H1 (cell line): Measurements from ENCODE around the gene USH2A. TPM values are rescaled to one million over a fixed set of nuclear protein-coding genes. Genes with fewer than 3 reads are reported as not detected.

ENCODE experiments used
- CTCF ChIA-PET: fragments of 300-600 bp; sonication (Branson Sonifier 250); formaldehyde crosslinking; loops from one replicate; lab custom pipeline; 2021; ENCODE audit not compliant: partially characterized antibody; lab: Charles Lee
- POLR2A ChIA-PET: fragments of 300-600 bp; sonication (Branson Sonifier 250); formaldehyde crosslinking; loops from one replicate; lab custom pipeline; 2021; ENCODE audit warnings: inconsistent platforms; ENCODE audit not compliant: partially characterized antibody; lab: Charles Lee
- DNase-seq, 2 experiments: peaks; one replicate each; pipeline versions ENCODE4 v3.0.0 to v3.0.0-alpha.2; 2010 to 2022; ENCODE audit warnings: low spot score in 2 of 2, low read depth in 1 of 2, mixed read lengths in 1 of 2
- FAIRE-seq: peaks from 2 replicates; lab custom pipeline; 2011; peaks lifted over from hg19 to GRCh38; lab: Jason Lieb, UNC
- H2AFZ ChIP-seq: 2 replicates; pipeline ENCODE4 v1.8.1; 2012; ENCODE audit warnings: low read length, inconsistent platforms
- H2AK5ac ChIP-seq: 2 replicates; pipeline ENCODE4 v1.6.1; 2013; ENCODE audit warnings: low read depth, low read length
- H2BK120ac ChIP-seq: replicated peaks from 2 replicates; pipeline ENCODE3; 2013; ENCODE audit warnings: low read depth, low read length, inconsistent platforms
- H2BK12ac ChIP-seq: 2 replicates; pipeline ENCODE4 v1.6.1; 2013; ENCODE audit warnings: low read depth, low read length
- H2BK15ac ChIP-seq: 2 replicates; pipeline ENCODE4 v1.6.1; 2013; ENCODE audit warnings: low read length
- H2BK20ac ChIP-seq: 2 replicates; pipeline ENCODE4 v1.6.1; 2013; ENCODE audit warnings: low read length
- H2BK5ac ChIP-seq: 2 replicates; pipeline ENCODE4 v1.6.1; 2013; ENCODE audit warnings: low read depth, low read length
- H3K14ac ChIP-seq: 2 replicates; pipeline ENCODE4 v1.6.1; 2013; ENCODE audit warnings: inconsistent platforms; ENCODE audit not compliant: insufficient read length
- H3K18ac ChIP-seq: 2 replicates; pipeline ENCODE4 v1.6.1; 2013; ENCODE audit warnings: low read length; ENCODE audit errors: extremely low read depth
- H3K23ac ChIP-seq: 2 replicates; pipeline ENCODE4 v1.6.1; 2013; ENCODE audit warnings: inconsistent platforms; ENCODE audit not compliant: insufficient read length
- H3K23me2 ChIP-seq: 2 replicates; pipeline ENCODE4 v1.6.1; 2013; ENCODE audit warnings: low read depth, low read length
- H3K27ac ChIP-seq: 2 replicates; pipeline ENCODE4 v1.6.1; 2011; ENCODE audit warnings: low read depth, low read length, inconsistent platforms
- H3K27me3 ChIP-seq, 4 experiments: replicated peaks in 1 of 4; 1 replicate in 1 of 4; 2 replicates in 3 of 4; pipeline versions ENCODE4 v1.6.1 to v1.8.1; 2011 to 2013; ENCODE audit warnings: low read length in 3 of 4, mild to moderate bottlenecking in 3 of 4, inconsistent platforms in 2 of 4, mixed read lengths in 2 of 4, moderate library complexity in 1 of 4; ENCODE audit not compliant: control insufficient read depth in 3 of 4, insufficient read depth in 3 of 4; ENCODE audit errors: extremely low read depth in 1 of 4
- H3K36me3 ChIP-seq, 4 experiments: 2 replicates each; pipeline versions ENCODE4 v1.6.1 to v1.8.1; 2011 to 2013; ENCODE audit warnings: mild to moderate bottlenecking in 4 of 4, low read length in 3 of 4, moderate library complexity in 2 of 4, control low read depth in 1 of 4, inconsistent platforms in 1 of 4; ENCODE audit not compliant: insufficient read depth in 4 of 4, control insufficient read depth in 2 of 4
- H3K4ac ChIP-seq: replicated peaks from 2 replicates; pipeline ENCODE3; 2013; ENCODE audit warnings: low read length, low read depth, mixed read lengths, inconsistent platforms; ENCODE audit not compliant: insufficient read length
- H3K4me1 ChIP-seq, 4 experiments: replicated peaks in 1 of 4; 1 replicate in 1 of 4; 2 replicates in 3 of 4; pipeline versions ENCODE4 v1.6.1 to v1.8.1; 2011 to 2013; ENCODE audit warnings: low read length in 3 of 4, inconsistent platforms in 2 of 4, mixed read lengths in 1 of 4; ENCODE audit not compliant: insufficient read depth in 4 of 4, control insufficient read depth in 3 of 4
- H3K4me2 ChIP-seq, 2 experiments: 2 replicates each; pipeline versions ENCODE4 v1.6.1 to v1.8.1; 2011 to 2013; ENCODE audit warnings: low read depth in 2 of 2, low read length in 2 of 2, control low read depth in 1 of 2, inconsistent platforms in 1 of 2, mild to moderate bottlenecking in 1 of 2; ENCODE audit not compliant: insufficient read depth in 1 of 2
- H3K4me3 ChIP-seq, 4 experiments: fragments of 200-600, 300-600 bp in 1 of 4; sonication (generic), shearing (Covaris generic), sonication (Bioruptor Twin) in 1 of 4; 2 replicates each; pipeline versions ENCODE4 v1.5.1 to v1.8.1; 2011 to 2016; ENCODE audit warnings: low read length in 4 of 4, low read depth in 3 of 4, control low read depth in 2 of 4, inconsistent platforms in 2 of 4, mild to moderate bottlenecking in 2 of 4, mixed read lengths in 1 of 4, moderate library complexity in 1 of 4; ENCODE audit not compliant: insufficient read depth in 2 of 4; ENCODE audit errors: extremely low read depth in 1 of 4
- H3K56ac ChIP-seq: replicated peaks from 2 replicates; pipeline ENCODE3; 2013; ENCODE audit warnings: low read depth, mild to moderate bottlenecking, mixed read lengths, low read length, inconsistent platforms; ENCODE audit not compliant: insufficient read length
- H3K79me1 ChIP-seq: 2 replicates; pipeline ENCODE4 v1.6.1; 2013; ENCODE audit warnings: low read depth, low read length, control low read depth
- H3K79me2 ChIP-seq, 2 experiments: 2 replicates each; pipeline versions ENCODE4 v1.6.1 to v1.8.1; 2012 to 2013; ENCODE audit warnings: low read length in 2 of 2, mild to moderate bottlenecking in 2 of 2, inconsistent platforms in 1 of 2; ENCODE audit not compliant: insufficient read depth in 2 of 2, control insufficient read depth in 1 of 2
- H3K9ac ChIP-seq, 4 experiments: replicated peaks in 1 of 4; 1 replicate in 1 of 4; 2 replicates in 3 of 4; pipeline versions ENCODE4 v1.6.1 to v1.8.1; 2011 to 2013; ENCODE audit warnings: low read depth in 3 of 4, low read length in 3 of 4, control low read depth in 2 of 4, mild to moderate bottlenecking in 2 of 4, moderate library complexity in 2 of 4, inconsistent platforms in 1 of 4; ENCODE audit errors: extremely low read depth in 1 of 4
- H3K9me3 ChIP-seq, 2 experiments: 2 replicates each; pipeline versions ENCODE4 v1.6.1 to v1.8.1; 2012 to 2013; ENCODE audit warnings: mild to moderate bottlenecking in 2 of 2, moderate library complexity in 2 of 2, control low read depth in 1 of 2, inconsistent platforms in 1 of 2, low read depth in 1 of 2, low read length in 1 of 2, mixed read lengths in 1 of 2; ENCODE audit not compliant: insufficient read depth in 2 of 2
- H4K20me1 ChIP-seq, 2 experiments: replicated peaks in 1 of 2; 2 replicates each; pipeline versions ENCODE3 to v1.8.1; 2011 to 2013; ENCODE audit warnings: inconsistent platforms in 2 of 2, low read length in 2 of 2, mild to moderate bottlenecking in 1 of 2; ENCODE audit not compliant: insufficient read depth in 2 of 2, control insufficient read depth in 1 of 2
- H4K5ac ChIP-seq: 2 replicates; pipeline ENCODE4 v1.6.1; 2013; ENCODE audit warnings: low read length, low read depth, mixed read lengths, inconsistent platforms; ENCODE audit not compliant: insufficient read length
- H4K8ac ChIP-seq: 2 replicates; pipeline ENCODE4 v1.8.0; 2013; ENCODE audit warnings: mild to moderate bottlenecking, moderate library complexity, low read length, inconsistent platforms; ENCODE audit not compliant: insufficient read depth; ENCODE audit errors: extremely low read depth
- H4K91ac ChIP-seq: replicated peaks from 2 replicates; pipeline ENCODE3; 2013; ENCODE audit warnings: low read length, mixed read lengths, inconsistent platforms; ENCODE audit not compliant: insufficient read length
- CTCF ChIP-seq, 3 experiments: IDR thresholded peaks; 1 replicate in 2 of 3; 2 replicates in 1 of 3; pipeline versions ENCODE4 v1.5.1 to v1.6.1; 2011; ENCODE audit warnings: low read length in 3 of 3, mild to moderate bottlenecking in 3 of 3, inconsistent platforms in 2 of 3, low read depth in 1 of 3, moderate library complexity in 1 of 3; ENCODE audit not compliant: insufficient read depth in 1 of 3; ENCODE audit errors: control extremely low read depth in 1 of 3
- SP4 ChIP-seq: IDR thresholded peaks from 2 replicates; pipeline ENCODE4 v1.6.1; 2012; ENCODE audit warnings: low read length, inconsistent platforms
- WGBS, 2 experiments: shearing (Covaris generic) in 1 of 2; methylation state at CpG; one replicate each; pipeline versions ENCODE4 v1.1.6 to v1.1.7; 2013 to 2015; ENCODE audit warnings: low lambda C conversion rate in 2 of 2, mixed read lengths in 2 of 2, inconsistent platforms in 1 of 2, low coverage in 1 of 2, missing lambda C conversion rate in 1 of 2; ENCODE audit not compliant: insufficient replicate concordance in 2 of 2, insufficient coverage in 1 of 2, insufficient read length in 1 of 2; ENCODE audit errors: extremely low coverage in 1 of 2, missing lambda C conversion rate in 1 of 2; 5-methylcytosine and 5-hydroxymethylcytosine counted together
- polyA plus RNA-seq, 7 experiments: library from polyadenylated mRNA; depleted of rRNA in 3 of 7; stranded (reverse) in 5 of 7; unstranded in 2 of 7; fragments of >200 nt in 5 of 7; fragments of 200-250 nt in 2 of 7; gene quantifications; 1 replicate in 5 of 7; 2 replicates in 1 of 7; 4 replicates in 1 of 7; pipeline versions ENCODE4 v1.2.1 to v1.2.3, GENCODE V29; 2011 to 2013; ENCODE audit warnings: missing spikeins in 2 of 7, mixed read lengths in 2 of 7
- total RNA-seq: library from RNA; stranded (reverse); fragmentation: NEBNext Ultra II Directional; extraction: Animal tissue kit (Norgen Biotek cat#: 25700); gene quantifications from 2 replicates; pipeline ENCODE4 v1.2.1, GENCODE V29; 2021

The USH2A gene
- total and polyA plus RNA-seq, 2 of the 8 experiments (the other 6 are each of a cell fraction or from before 2014, with no cell fraction given), result 0.02 to 0.17 TPM

GRCh38 chr1:215581896-215582295, 841.4 kb downstream of the USH2A start:
- POLR2A ChIA-PET, result no interaction called here
- peaks cover 3 to 71% (median 21%) of the 10 kb centered on the region in 4 experiments; a peak in 7 of 8 replicates for H3K36me3 ChIP-seq

More at GRCh38 chr1:215581896-215582295, 841.4 kb downstream of the USH2A start:
- Histone ChIP-seq H3K56ac (no peak overlapping the region), H3K23me2 (no peaks in the 10 kb centered on the region), H2AFZ (no peak overlapping the region), H3K4me1 (peaks cover 0 to 3% (median 1%) of the 10 kb centered on the region in 4 experiments; a peak in 4 of 7 replicates), H2BK15ac (no peak overlapping the region), H3K79me1 (no peaks in the 10 kb centered on the region; the same call in 1 of the 2 replicates), H3K4me3 (no peak overlapping the region), H4K5ac (no peak overlapping the region), H4K8ac (no peak overlapping the region), H3K14ac (no peak overlapping the region), H3K18ac (no peak overlapping the region), H3K23ac (no peak overlapping the region), H3K4ac (no peak overlapping the region), H3K9me3 (0 out of 4 replicates have a peak, but pooled peaks cover 0 to 2% of the 10 kb centered on the region in 2 experiments), H2BK120ac (no peak overlapping the region), H2BK12ac (no peak overlapping the region), H3K27me3 (no peaks in the 10 kb centered on the region), H3K4me2 (no peak overlapping the region), H2BK5ac (no peak overlapping the region), H4K91ac (no peak overlapping the region), H3K79me2 (no peaks in the 10 kb centered on the region), H3K9ac (no peak overlapping the region), H2AK5ac (no peak overlapping the region), H3K27ac (no peak overlapping the region), H4K20me1 (peaks cover 1 to 2% of the 10 kb centered on the region in 2 experiments), H2BK20ac (no peak overlapping the region)
- FAIRE-seq (no peak), DNase-seq (no peak)
- CTCF ChIA-PET, result no interaction called here
- TF ChIP-seq SP4 (no peak), CTCF (IDR thresholded peaks at IDR 0.05; ENCODE audit: control extremely low read depth in 1 of 3, insufficient read depth in 1 of 3, low read depth in 1 of 3, low read length in 3 of 3) (peak in 1 of 3 experiments; percentile 1; a peak in 1 of 4 replicates)
- WGBS, 2 experiments, result 97% methylated on average over 2 of the region's 2 CpGs; no CpG with 5 or more reads in 1 of the 2 experiments
